HCT116 (cell line): ENCODE data around the gene C5orf63.
"Not testable (repeated sequence)": the region's sequence is repeated elsewhere in the genome, so short reads cannot be mapped to it uniquely, and the experiment has no call there.

Experiments used
- CEBPB ChIP-seq: IDR thresholded peaks from 2 replicates; pipeline ENCODE4 v1.6.1; 2012; ENCODE audit warnings: low read depth
- CTCF ChIP-seq, 3 experiments: fragments of 200-600 bp in 1 of 3; sonication (generic) in 1 of 3; IDR thresholded peaks in 2 of 3; conservative IDR thresholded peaks in 1 of 3; 2 replicates each; pipeline ENCODE4 v1.5.1; 2012 to 2017; ENCODE audit warnings: low read depth in 2 of 3, low read length in 2 of 3, antibody characterized with exemption in 1 of 3, borderline replicate concordance in 1 of 3, control low read depth in 1 of 3, mild to moderate bottlenecking in 1 of 3, mixed read lengths in 1 of 3, mixed run types in 1 of 3, moderate library complexity in 1 of 3; ENCODE audit not compliant: insufficient read depth in 1 of 3
- POLR2AphosphoS5 ChIP-seq: IDR thresholded peaks from 2 replicates; pipeline ENCODE4 v1.6.1; 2011; ENCODE audit warnings: mild to moderate bottlenecking, low read depth, low read length, moderate library complexity
- TCF7L2 ChIP-seq: IDR thresholded peaks from 2 replicates; pipeline ENCODE4 v1.7.0; 2011; ENCODE audit warnings: borderline replicate concordance, inconsistent platforms; ENCODE audit not compliant: insufficient read depth, insufficient read length; ENCODE audit errors: extremely low read depth

- not testable (repeated sequence) for TF ChIP-seq CTCF (IDR thresholded peaks at IDR 0.05 in 2 of 3, conservative IDR thresholded peaks at IDR 0.05 in 1 of 3; ENCODE audit: borderline replicate concordance in 1 of 3, insufficient read depth in 1 of 3, low read depth in 2 of 3, low read length in 2 of 3); CEBPB; POLR2AphosphoS5; TCF7L2
These were observed 49.6 kb downstream of the C5orf63 start for GRCh38 chr5:127023552-127024191.
